Measurements from ENCODE around the gene GIMAP5. TPM values are rescaled to one million over a fixed set of nuclear protein-coding genes. Genes with fewer than 3 reads are reported as not detected.

GIMAP5 gene
- total and polyA plus RNA-seq, 9 of the 15 experiments (the other 6 are each of a cell fraction or from before 2014, with no cell fraction given), result 0.35 TPM; not detected in 8

- Histone ChIP-seq H3K4me1 (replicated peaks in 1 of 2; ENCODE audit: control insufficient read depth in 2 of 2, insufficient read depth in 2 of 2, low read length in 2 of 2) (no peaks in the 10 kb centered on the region), H2AFZ (ENCODE audit: low read depth, low read length) (no peak overlapping the region), H3K4me3 (no peak overlapping the region), H3K27ac (ENCODE audit: extremely low read depth, low read depth, low read length) (no peak overlapping the region), H3K4me2 (ENCODE audit: insufficient read depth, low read length) (no peak overlapping the region), H3K9me3 (replicated peaks; ENCODE audit: control insufficient read depth, insufficient read depth, low read depth, low read length) (no peaks in the 10 kb centered on the region), H3K9ac (ENCODE audit: insufficient read depth in 1 of 2, low read depth in 2 of 2, low read length in 2 of 2) (no peak overlapping the region), H4K20me1 (replicated peaks; ENCODE audit: control insufficient read depth, insufficient read depth, low read length) (no peaks in the 10 kb centered on the region), H3K36me3 (ENCODE audit: control insufficient read depth, insufficient read depth, low read length) (no peaks in the 10 kb centered on the region), H3K9me1 (ENCODE audit: control insufficient read depth, insufficient read depth, low read length) (no peaks in the 10 kb centered on the region), H3K79me2 (ENCODE audit: control insufficient read depth, insufficient read depth, low read length) (no peaks in the 10 kb centered on the region), H3K27me3 (ENCODE audit: control insufficient read depth in 2 of 2, insufficient read depth in 2 of 2, low read length in 2 of 2) (peaks cover 2 to 11% of the 10 kb centered on the region in 2 experiments; a peak in 3 of 5 replicates)
- DNase-seq (ENCODE audit: extremely low read depth in 1 of 4, low spot score in 3 of 4), result peak in 1 of 4 experiments; percentile 3
- ChIA-PET POLR2A (no interaction called here), CTCF (ENCODE audit: low intra/inter-chr PET ratio) (interaction anchor here (1.3 kb wide), 1 partner anchor 306 kb away, joined by 8 read pairs; no protein-coding TSS in a partner anchor)
- in situ Hi-C loops (cut with MboI), result loop anchor here (25.0 kb wide), 1 partner anchor 468 kb away; no protein-coding TSS in a partner anchor
- intact Hi-C loops (cut with micrococcal nuclease), result loop anchor here (1.0 to 10.0 kb wide), 4 partner anchors 230 to 468 kb away; no protein-coding TSS in a partner anchor
- no peak for FAIRE-seq
- BruUV-seq (replicated peaks), result no TSS peak
- no peak for ATAC-seq
- TF ChIP-seq PHF21A (IDR thresholded peaks at IDR 0.05; ENCODE audit: borderline replicate concordance, low read depth) (no peak), SETDB1 (IDR thresholded peaks at IDR 0.05; ENCODE audit: low read length) (no peak), ZNF395 (CRISPR knock-in tag; IDR thresholded peaks at IDR 0.05) (no peak), SIRT6 (IDR thresholded peaks at IDR 0.05; ENCODE audit: low read depth, low read length) (no peak), ZNF212 (CRISPR knock-in tag; IDR thresholded peaks at IDR 0.05) (no peak), ZNF57 (CRISPR knock-in tag; IDR thresholded peaks at IDR 0.05) (no peak), GMEB1 (CRISPR knock-in tag; IDR thresholded peaks at IDR 0.05) (no peak), EP300 (IDR thresholded peaks at IDR 0.05; ENCODE audit: low read length) (no peak), SOX6 (IDR thresholded peaks at IDR 0.05) (no peak), IRF2 (CRISPR knock-in tag; IDR thresholded peaks at IDR 0.05) (no peak), PHB2 (IDR thresholded peaks at IDR 0.05; ENCODE audit: low read depth) (no peak), ZBTB40 (IDR thresholded peaks at IDR 0.05) (no peak), ZBTB40 (CRISPR knock-in tag; IDR thresholded peaks at IDR 0.05) (no peak)
Observed at GRCh38 chr7:150754951-150755350, 17.7 kb downstream of the GIMAP5 start.

Measured in K562 (cell line).